H1 (cell line): ENCODE data around the gene CDC42EP4. TPM values are rescaled to one million over a fixed set of nuclear protein-coding genes. Genes with fewer than 3 reads are reported as not detected.
A peak's percentile ranks its signal among the peaks of the same experiment; 100 is the strongest.

Experiments
- CTCF ChIA-PET: fragments of 300-600 bp; sonication (Branson Sonifier 250); formaldehyde crosslinking; loops from one replicate; lab custom pipeline; 2021; ENCODE audit not compliant: partially characterized antibody; lab: Charles Lee
- POLR2A ChIA-PET: fragments of 300-600 bp; sonication (Branson Sonifier 250); formaldehyde crosslinking; loops from one replicate; lab custom pipeline; 2021; ENCODE audit warnings: inconsistent platforms; ENCODE audit not compliant: partially characterized antibody; lab: Charles Lee
- DNase-seq, 2 experiments: peaks; one replicate each; pipeline versions ENCODE4 v3.0.0 to v3.0.0-alpha.2; 2010 to 2022; ENCODE audit warnings: low spot score in 2 of 2, low read depth in 1 of 2, mixed read lengths in 1 of 2
- FAIRE-seq: peaks from 2 replicates; lab custom pipeline; 2011; peaks lifted over from hg19 to GRCh38; lab: Jason Lieb, UNC
- H2AFZ ChIP-seq: 2 replicates; pipeline ENCODE4 v1.8.1; 2012; ENCODE audit warnings: low read length, inconsistent platforms
- H2AK5ac ChIP-seq: 2 replicates; pipeline ENCODE4 v1.6.1; 2013; ENCODE audit warnings: low read depth, low read length
- H2BK120ac ChIP-seq: replicated peaks from 2 replicates; pipeline ENCODE3; 2013; ENCODE audit warnings: low read depth, low read length, inconsistent platforms
- H2BK12ac ChIP-seq: 2 replicates; pipeline ENCODE4 v1.6.1; 2013; ENCODE audit warnings: low read depth, low read length
- H2BK15ac ChIP-seq: 2 replicates; pipeline ENCODE4 v1.6.1; 2013; ENCODE audit warnings: low read length
- H2BK20ac ChIP-seq: 2 replicates; pipeline ENCODE4 v1.6.1; 2013; ENCODE audit warnings: low read length
- H2BK5ac ChIP-seq: 2 replicates; pipeline ENCODE4 v1.6.1; 2013; ENCODE audit warnings: low read depth, low read length
- H3K14ac ChIP-seq: 2 replicates; pipeline ENCODE4 v1.6.1; 2013; ENCODE audit warnings: inconsistent platforms; ENCODE audit not compliant: insufficient read length
- H3K18ac ChIP-seq: 2 replicates; pipeline ENCODE4 v1.6.1; 2013; ENCODE audit warnings: low read length; ENCODE audit errors: extremely low read depth
- H3K23ac ChIP-seq: 2 replicates; pipeline ENCODE4 v1.6.1; 2013; ENCODE audit warnings: inconsistent platforms; ENCODE audit not compliant: insufficient read length
- H3K23me2 ChIP-seq: 2 replicates; pipeline ENCODE4 v1.6.1; 2013; ENCODE audit warnings: low read depth, low read length
- H3K27ac ChIP-seq: 2 replicates; pipeline ENCODE4 v1.6.1; 2011; ENCODE audit warnings: low read depth, low read length, inconsistent platforms
- H3K27me3 ChIP-seq, 4 experiments: replicated peaks in 1 of 4; 1 replicate in 1 of 4; 2 replicates in 3 of 4; pipeline versions ENCODE4 v1.6.1 to v1.8.1; 2011 to 2013; ENCODE audit warnings: low read length in 3 of 4, mild to moderate bottlenecking in 3 of 4, inconsistent platforms in 2 of 4, mixed read lengths in 2 of 4, moderate library complexity in 1 of 4; ENCODE audit not compliant: control insufficient read depth in 3 of 4, insufficient read depth in 3 of 4; ENCODE audit errors: extremely low read depth in 1 of 4
- H3K36me3 ChIP-seq, 4 experiments: 2 replicates each; pipeline versions ENCODE4 v1.6.1 to v1.8.1; 2011 to 2013; ENCODE audit warnings: mild to moderate bottlenecking in 4 of 4, low read length in 3 of 4, moderate library complexity in 2 of 4, control low read depth in 1 of 4, inconsistent platforms in 1 of 4; ENCODE audit not compliant: insufficient read depth in 4 of 4, control insufficient read depth in 2 of 4
- H3K4ac ChIP-seq: replicated peaks from 2 replicates; pipeline ENCODE3; 2013; ENCODE audit warnings: low read length, low read depth, mixed read lengths, inconsistent platforms; ENCODE audit not compliant: insufficient read length
- H3K4me1 ChIP-seq, 4 experiments: replicated peaks in 1 of 4; 1 replicate in 1 of 4; 2 replicates in 3 of 4; pipeline versions ENCODE4 v1.6.1 to v1.8.1; 2011 to 2013; ENCODE audit warnings: low read length in 3 of 4, inconsistent platforms in 2 of 4, mixed read lengths in 1 of 4; ENCODE audit not compliant: insufficient read depth in 4 of 4, control insufficient read depth in 3 of 4
- H3K4me2 ChIP-seq, 2 experiments: 2 replicates each; pipeline versions ENCODE4 v1.6.1 to v1.8.1; 2011 to 2013; ENCODE audit warnings: low read depth in 2 of 2, low read length in 2 of 2, control low read depth in 1 of 2, inconsistent platforms in 1 of 2, mild to moderate bottlenecking in 1 of 2; ENCODE audit not compliant: insufficient read depth in 1 of 2
- H3K4me3 ChIP-seq, 4 experiments: fragments of 200-600, 300-600 bp in 1 of 4; sonication (generic), shearing (Covaris generic), sonication (Bioruptor Twin) in 1 of 4; 2 replicates each; pipeline versions ENCODE4 v1.5.1 to v1.8.1; 2011 to 2016; ENCODE audit warnings: low read length in 4 of 4, low read depth in 3 of 4, control low read depth in 2 of 4, inconsistent platforms in 2 of 4, mild to moderate bottlenecking in 2 of 4, mixed read lengths in 1 of 4, moderate library complexity in 1 of 4; ENCODE audit not compliant: insufficient read depth in 2 of 4; ENCODE audit errors: extremely low read depth in 1 of 4
- H3K56ac ChIP-seq: replicated peaks from 2 replicates; pipeline ENCODE3; 2013; ENCODE audit warnings: low read depth, mild to moderate bottlenecking, mixed read lengths, low read length, inconsistent platforms; ENCODE audit not compliant: insufficient read length
- H3K79me1 ChIP-seq: 2 replicates; pipeline ENCODE4 v1.6.1; 2013; ENCODE audit warnings: low read depth, low read length, control low read depth
- H3K79me2 ChIP-seq, 2 experiments: 2 replicates each; pipeline versions ENCODE4 v1.6.1 to v1.8.1; 2012 to 2013; ENCODE audit warnings: low read length in 2 of 2, mild to moderate bottlenecking in 2 of 2, inconsistent platforms in 1 of 2; ENCODE audit not compliant: insufficient read depth in 2 of 2, control insufficient read depth in 1 of 2
- H3K9ac ChIP-seq, 4 experiments: replicated peaks in 1 of 4; 1 replicate in 1 of 4; 2 replicates in 3 of 4; pipeline versions ENCODE4 v1.6.1 to v1.8.1; 2011 to 2013; ENCODE audit warnings: low read depth in 3 of 4, low read length in 3 of 4, control low read depth in 2 of 4, mild to moderate bottlenecking in 2 of 4, moderate library complexity in 2 of 4, inconsistent platforms in 1 of 4; ENCODE audit errors: extremely low read depth in 1 of 4
- H3K9me3 ChIP-seq, 2 experiments: 2 replicates each; pipeline versions ENCODE4 v1.6.1 to v1.8.1; 2012 to 2013; ENCODE audit warnings: mild to moderate bottlenecking in 2 of 2, moderate library complexity in 2 of 2, control low read depth in 1 of 2, inconsistent platforms in 1 of 2, low read depth in 1 of 2, low read length in 1 of 2, mixed read lengths in 1 of 2; ENCODE audit not compliant: insufficient read depth in 2 of 2
- H4K20me1 ChIP-seq, 2 experiments: replicated peaks in 1 of 2; 2 replicates each; pipeline versions ENCODE3 to v1.8.1; 2011 to 2013; ENCODE audit warnings: inconsistent platforms in 2 of 2, low read length in 2 of 2, mild to moderate bottlenecking in 1 of 2; ENCODE audit not compliant: insufficient read depth in 2 of 2, control insufficient read depth in 1 of 2
- H4K5ac ChIP-seq: 2 replicates; pipeline ENCODE4 v1.6.1; 2013; ENCODE audit warnings: low read length, low read depth, mixed read lengths, inconsistent platforms; ENCODE audit not compliant: insufficient read length
- H4K8ac ChIP-seq: 2 replicates; pipeline ENCODE4 v1.8.0; 2013; ENCODE audit warnings: mild to moderate bottlenecking, moderate library complexity, low read length, inconsistent platforms; ENCODE audit not compliant: insufficient read depth; ENCODE audit errors: extremely low read depth
- H4K91ac ChIP-seq: replicated peaks from 2 replicates; pipeline ENCODE3; 2013; ENCODE audit warnings: low read length, mixed read lengths, inconsistent platforms; ENCODE audit not compliant: insufficient read length
- BCL11A ChIP-seq, 2 experiments: IDR thresholded peaks; one replicate each; pipeline ENCODE4 v1.6.1; 2011; ENCODE audit warnings: low read depth in 2 of 2, low read length in 2 of 2, mild to moderate bottlenecking in 2 of 2
- CHD1 ChIP-seq: IDR thresholded peaks from 2 replicates; pipeline ENCODE4 v1.6.1; 2012; ENCODE audit warnings: low read depth, low read length, improper control_type of control experiment
- CTCF ChIP-seq, 3 experiments: IDR thresholded peaks; 1 replicate in 2 of 3; 2 replicates in 1 of 3; pipeline versions ENCODE4 v1.5.1 to v1.6.1; 2011; ENCODE audit warnings: low read length in 3 of 3, mild to moderate bottlenecking in 3 of 3, inconsistent platforms in 2 of 3, low read depth in 1 of 3, moderate library complexity in 1 of 3; ENCODE audit not compliant: insufficient read depth in 1 of 3; ENCODE audit errors: control extremely low read depth in 1 of 3
- E2F6 ChIP-seq: IDR thresholded peaks from 2 replicates; pipeline ENCODE4 v1.6.1; 2012; ENCODE audit warnings: inconsistent platforms
- HDAC6 ChIP-seq: IDR thresholded peaks from one replicate; pipeline ENCODE4 v1.7.1; 2012; ENCODE audit warnings: low read depth, mild to moderate bottlenecking, inconsistent platforms, low read length, moderate library complexity
- KDM4A ChIP-seq: IDR thresholded peaks from one replicate; pipeline ENCODE4 v1.7.1; 2012; ENCODE audit warnings: low read depth, mild to moderate bottlenecking, moderate library complexity, low read length, inconsistent platforms; ENCODE audit not compliant: severe bottlenecking
- POLR2A ChIP-seq, 2 experiments: IDR thresholded peaks; 1 replicate in 1 of 2; 2 replicates in 1 of 2; pipeline ENCODE4 v1.6.1; 2011; ENCODE audit warnings: low read depth in 2 of 2, low read length in 2 of 2, mild to moderate bottlenecking in 2 of 2; ENCODE audit errors: control extremely low read depth in 1 of 2
- RFX5 ChIP-seq: IDR thresholded peaks from 2 replicates; pipeline ENCODE4 v1.6.1; 2011; ENCODE audit warnings: low read depth, low read length, improper control_type of control experiment, borderline replicate concordance
- TAF1 ChIP-seq: IDR thresholded peaks from 2 replicates; pipeline ENCODE4 v1.6.1; 2011; ENCODE audit warnings: mild to moderate bottlenecking, low read depth, low read length
- WGBS, 2 experiments: shearing (Covaris generic) in 1 of 2; methylation state at CpG; one replicate each; pipeline versions ENCODE4 v1.1.6 to v1.1.7; 2013 to 2015; ENCODE audit warnings: low lambda C conversion rate in 2 of 2, mixed read lengths in 2 of 2, inconsistent platforms in 1 of 2, low coverage in 1 of 2, missing lambda C conversion rate in 1 of 2; ENCODE audit not compliant: insufficient replicate concordance in 2 of 2, insufficient coverage in 1 of 2, insufficient read length in 1 of 2; ENCODE audit errors: extremely low coverage in 1 of 2, missing lambda C conversion rate in 1 of 2; 5-methylcytosine and 5-hydroxymethylcytosine counted together
- polyA plus RNA-seq, 7 experiments: library from polyadenylated mRNA; depleted of rRNA in 3 of 7; stranded (reverse) in 5 of 7; unstranded in 2 of 7; fragments of >200 nt in 5 of 7; fragments of 200-250 nt in 2 of 7; gene quantifications; 1 replicate in 5 of 7; 2 replicates in 1 of 7; 4 replicates in 1 of 7; pipeline versions ENCODE4 v1.2.1 to v1.2.3, GENCODE V29; 2011 to 2013; ENCODE audit warnings: missing spikeins in 2 of 7, mixed read lengths in 2 of 7
- total RNA-seq: library from RNA; stranded (reverse); fragmentation: NEBNext Ultra II Directional; extraction: Animal tissue kit (Norgen Biotek cat#: 25700); gene quantifications from 2 replicates; pipeline ENCODE4 v1.2.1, GENCODE V29; 2021

The CDC42EP4 gene
- total and polyA plus RNA-seq, 2 of the 8 experiments (the other 6 are each of a cell fraction or from before 2014, with no cell fraction given): 8.8 to 12.6 TPM

- no peak overlapping the region for H2BK12ac ChIP-seq
- TF ChIP-seq E2F6: no peak
- TF ChIP-seq TAF1: no peak
- no peak for TF ChIP-seq RFX5
- no peak for TF ChIP-seq BCL11A (IDR thresholded peaks at IDR 0.05; ENCODE audit: low read depth in 2 of 2, low read length in 2 of 2)
- no peak for TF ChIP-seq CTCF (IDR thresholded peaks at IDR 0.05; ENCODE audit: control extremely low read depth in 1 of 3, insufficient read depth in 1 of 3, low read depth in 1 of 3, low read length in 3 of 3)
- no peak for TF ChIP-seq POLR2A (IDR thresholded peaks at IDR 0.05; ENCODE audit: control extremely low read depth in 1 of 2, low read depth in 2 of 2, low read length in 2 of 2)
- no peak for TF ChIP-seq HDAC6
- TF ChIP-seq KDM4A: no peak
- TF ChIP-seq CHD1: no peak
Measured at GRCh38 chr17:73293480-73293911, 18.3 kb downstream of the CDC42EP4 start.

More at GRCh38 chr17:73293480-73293911, 18.3 kb downstream of the CDC42EP4 start:
- no peak overlapping the region for H3K18ac ChIP-seq
- POLR2A ChIA-PET: no interaction called here
- no peak overlapping the region for H2BK120ac ChIP-seq
- H3K27me3 ChIP-seq: no peaks in the 10 kb centered on the region
- H3K9me3 ChIP-seq: no peaks in the 10 kb centered on the region
- H2BK15ac ChIP-seq: no peak overlapping the region
- H3K4ac ChIP-seq: no peak overlapping the region
- H3K4me1 ChIP-seq: peaks cover 0 to 5% (median 0%) of the 10 kb centered on the region in 4 experiments; a peak in 1 of 7 replicates
- no peak overlapping the region for H4K91ac ChIP-seq
- no peak overlapping the region for H3K56ac ChIP-seq
- H3K4me3 ChIP-seq: no peak overlapping the region
- no peak overlapping the region for H2AK5ac ChIP-seq
- peaks cover 0 to 7% of the 10 kb centered on the region in 2 experiments; a peak in 1 of 4 replicates for H3K79me2 ChIP-seq
- H3K27ac ChIP-seq: no peak overlapping the region
- H3K23me2 ChIP-seq: no peaks in the 10 kb centered on the region; the same call in 1 of the 2 replicates
- peaks cover 8% of the 10 kb centered on the region for H3K79me1 ChIP-seq
- H2BK20ac ChIP-seq: no peak overlapping the region
- FAIRE-seq (no peak), DNase-seq (no peak)
- H3K23ac ChIP-seq: no peak overlapping the region
- no peak overlapping the region for H2AFZ ChIP-seq
- WGBS, 2 experiments: 83% methylated on average over 9 of the region's 9 CpGs; no CpG with 5 or more reads in 1 of the 2 experiments
- no peaks in the 10 kb centered on the region for H3K36me3 ChIP-seq
- no peak overlapping the region for H3K14ac ChIP-seq
- no peak overlapping the region for H3K4me2 ChIP-seq
- peaks cover 4% of the 10 kb centered on the region in 2 experiments for H4K20me1 ChIP-seq
- 0 out of 7 replicates have a peak overlapping the region, but pooled peaks of 1 of the 4 experiments have one; percentile 16 for H3K9ac ChIP-seq
- H4K5ac ChIP-seq: no peak overlapping the region
- no peak overlapping the region for H4K8ac ChIP-seq
- 0 out of 2 replicates have a peak overlapping the region, but pooled peaks have one; percentile 39 for H2BK5ac ChIP-seq
- CTCF ChIA-PET: interaction anchor here (1.2 kb wide), 1 partner anchor 21 kb away, joined by 3 read pairs; no protein-coding TSS in a partner anchor
